Gastroesophageal sphincter (tissue), 4 donors: ENCODE results near the gene AFF2. TPM values are rescaled to one million over a fixed set of nuclear protein-coding genes. Genes with fewer than 3 reads are reported as not detected.
"Not testable (repeated sequence)": the region's sequence is repeated elsewhere in the genome, so short reads cannot be mapped to it uniquely, and the experiment has no call there.

Source experiments
- ATAC-seq: fragments of 150-250 bp; one replicate; pipeline ENCODE4 v1.9.1; 2016; ENCODE audit warnings: mild to moderate bottlenecking, moderate library complexity
- H3K27ac ChIP-seq, 4 donors: fragments of 200-600 bp; sonication (generic) in 3 of 4; 1 replicate in 3 of 4; 2 replicates in 1 of 4; pipeline ENCODE4 v1.5.1; 2016 to 2019
- H3K27me3 ChIP-seq: fragments of 200-600 bp; sonication (generic); one replicate; pipeline ENCODE4 v1.5.1; 2019
- H3K36me3 ChIP-seq, 2 donors: fragments of 200-600 bp; sonication (generic); one replicate each; pipeline ENCODE4 v1.5.1; 2019; ENCODE audit warnings: control low read depth in 1 of 2
- H3K4me1 ChIP-seq, 3 donors: fragments of 200-600 bp; sonication (generic); 1 replicate in 2 of 3; 2 replicates in 1 of 3; pipeline ENCODE4 v1.5.1; 2016 to 2019; ENCODE audit warnings: control low read depth in 2 of 3
- H3K4me3 ChIP-seq, 2 donors: fragments of 200-600 bp; sonication (generic); one replicate each; pipeline ENCODE4 v1.5.1; 2019; ENCODE audit warnings: mild to moderate bottlenecking in 1 of 2, moderate library complexity in 1 of 2
- H3K9me3 ChIP-seq, 3 donors: fragments of 200-600 bp; sonication (generic); one replicate each; pipeline ENCODE4 v1.5.1; 2017 to 2019; ENCODE audit warnings: control low read depth in 2 of 3
- CTCF ChIP-seq, 4 experiments: fragments of 200-600 bp in 2 of 4; fragments of 450-650 bp in 2 of 4; sonication (generic) in 1 of 4; IDR thresholded peaks; one replicate each; pipeline ENCODE4 v1.5.1; 2017 to 2019; ENCODE audit warnings: antibody characterized with exemption in 4 of 4, mild to moderate bottlenecking in 2 of 4, moderate library complexity in 2 of 4
- EP300 ChIP-seq: sonication (generic); formaldehyde crosslinking; IDR thresholded peaks from one replicate; pipeline ENCODE4 v1.6.1; 2017; ENCODE audit warnings: antibody characterized with exemption, mild to moderate bottlenecking
- POLR2A ChIP-seq, 2 donors: fragments of 450-650 bp; IDR thresholded peaks; one replicate each; pipeline ENCODE4 v1.6.1; 2017; ENCODE audit warnings: antibody characterized with exemption in 2 of 2, mild to moderate bottlenecking in 2 of 2, moderate library complexity in 1 of 2
- POLR2AphosphoS5 ChIP-seq: sonication (generic); formaldehyde crosslinking; IDR thresholded peaks from one replicate; pipeline ENCODE4 v1.6.1; 2017; ENCODE audit warnings: antibody characterized with exemption
- WGBS, 2 donors: methylation state at CpG; one replicate each; pipeline ENCODE4 v1.1.5; 2018; ENCODE audit warnings: low coverage in 1 of 2; 5-methylcytosine and 5-hydroxymethylcytosine counted together
- total RNA-seq, 4 donors: library from RNA; depleted of rRNA; stranded (reverse); fragments of >200 nt; gene quantifications; one replicate each; pipeline ENCODE4 v1.1.0, GENCODE V29; 2016

The AFF2 gene
- total RNA-seq, 4 donors from 2014 or later, result 1.6 to 6.1 (median 3.6) TPM

DNA sequence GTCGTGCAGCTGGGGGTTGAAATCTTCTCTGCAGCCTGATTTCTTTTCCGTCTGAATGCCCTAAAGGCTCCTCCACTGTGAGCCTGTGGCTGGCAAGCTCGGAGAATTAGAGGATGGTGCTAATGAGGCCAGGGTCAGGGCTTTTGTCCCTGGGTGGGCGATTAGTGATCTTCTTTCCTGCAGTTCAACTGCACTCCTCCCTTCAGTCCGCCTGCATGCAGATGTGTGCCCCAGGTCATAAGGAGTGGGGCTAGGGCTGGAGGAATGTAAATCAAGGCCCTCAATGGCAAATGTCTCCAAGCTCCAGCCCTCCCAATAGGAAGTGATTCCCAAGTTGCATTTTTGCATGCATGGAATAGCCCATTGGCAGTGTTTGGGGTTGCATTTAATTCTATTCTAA lies 405.0 kb downstream of the AFF2 start:
- WGBS, 2 donors, result 35% methylated on average over 3 of the region's 5 CpGs; no CpG with 5 or more reads in 1 of the 2 donors

GRCh38 chrX:148906628-148907027 lies 406.2 kb downstream of the AFF2 start:
- not testable (repeated sequence) for ATAC-seq, H3K4me3 ChIP-seq, H3K36me3 ChIP-seq, H3K27me3 ChIP-seq, H3K9me3 ChIP-seq, H3K4me1 ChIP-seq, H3K27ac ChIP-seq
- 95 to 100% methylated on average over 1 to 4 of the region's 11 CpGs for WGBS, 2 donors

More for the DNA sequence above, 405.0 kb downstream of the AFF2 start:
- H3K27me3 ChIP-seq, result no peaks in the 10 kb centered on the region
- H3K9me3 ChIP-seq, result no peaks in the 10 kb centered on the region
- H3K4me3 ChIP-seq, result no peak overlapping the region
- H3K4me1 ChIP-seq, result no peaks in the 10 kb centered on the region
- no peaks in the 10 kb centered on the region for H3K36me3 ChIP-seq
- TF ChIP-seq EP300, result no peak
- no peak for TF ChIP-seq POLR2AphosphoS5
- no peak for TF ChIP-seq POLR2A (IDR thresholded peaks at IDR 0.05)
- TF ChIP-seq CTCF (IDR thresholded peaks at IDR 0.05), result no peak
- H3K27ac ChIP-seq, result no peak overlapping the region
- ATAC-seq, result no peak

- ATAC-seq, result no peak
- no peaks in the 10 kb centered on the region for H3K36me3 ChIP-seq
These were observed 409.3 kb downstream of the AFF2 start for GRCh38 chrX:148909758-148910157.

DNA sequence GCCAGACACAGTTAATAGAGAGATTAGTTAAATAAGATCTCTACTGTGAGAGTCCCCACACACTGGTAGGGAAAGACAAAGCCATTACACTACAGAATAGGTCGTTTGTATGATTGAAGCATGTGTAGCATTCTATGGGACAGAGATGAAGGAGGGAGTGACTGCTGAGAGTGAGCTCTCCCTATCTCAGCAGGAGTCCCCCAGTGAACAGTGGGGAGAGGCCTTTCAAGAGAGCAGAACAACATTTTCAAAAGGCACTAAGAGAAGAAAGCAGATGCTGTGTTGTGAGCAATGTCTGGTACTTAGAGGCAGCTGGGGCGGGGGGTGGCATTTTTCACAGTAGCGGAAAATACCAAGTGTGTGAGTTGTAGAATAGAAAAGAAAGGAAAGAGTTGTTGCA lies 413.6 kb downstream of the AFF2 start:
- Histone ChIP-seq H3K27ac (no peak overlapping the region), H3K36me3 (no peaks in the 10 kb centered on the region), H3K27me3 (no peaks in the 10 kb centered on the region), H3K4me3 (no peak overlapping the region), H3K9me3 (no peaks in the 10 kb centered on the region), H3K4me1 (no peaks in the 10 kb centered on the region)
- 14 to 63% methylated on average over 2 of the region's 3 CpGs for WGBS, 2 donors
- ATAC-seq, result no peak
- TF ChIP-seq POLR2AphosphoS5, result no peak
- no peak for TF ChIP-seq CTCF (IDR thresholded peaks at IDR 0.05)
- no peak for TF ChIP-seq EP300
- no peak for TF ChIP-seq POLR2A (IDR thresholded peaks at IDR 0.05)

More at GRCh38 chrX:148909758-148910157, 409.3 kb downstream of the AFF2 start:
- H3K27me3 ChIP-seq, result no peaks in the 10 kb centered on the region
- TF ChIP-seq POLR2A (IDR thresholded peaks at IDR 0.05) (no peak), CTCF (IDR thresholded peaks at IDR 0.05) (no peak), EP300 (no peak), POLR2AphosphoS5 (no peak)
- H3K4me1 ChIP-seq, result no peaks in the 10 kb centered on the region
- no peaks in the 10 kb centered on the region for H3K9me3 ChIP-seq
- H3K27ac ChIP-seq, result no peak overlapping the region
- H3K4me3 ChIP-seq, result no peak overlapping the region

DNA sequence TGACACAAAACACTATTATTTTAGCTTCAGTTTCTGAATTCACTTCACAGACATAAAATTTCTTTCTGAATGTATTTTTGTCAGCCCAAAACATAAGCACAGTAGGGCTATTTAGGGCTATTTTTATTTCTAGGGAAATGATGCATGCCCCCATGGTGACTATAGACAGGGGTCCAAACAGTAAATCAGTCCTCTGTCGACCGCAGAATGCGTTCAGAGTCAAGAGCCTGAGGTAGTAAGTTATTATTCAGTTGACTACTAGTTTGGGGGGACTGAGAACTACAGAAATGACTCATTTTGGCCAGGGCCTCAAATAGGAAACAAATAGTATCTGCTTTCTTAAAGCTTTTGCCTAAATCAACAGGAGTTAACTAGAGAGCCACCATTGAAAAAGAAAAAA lies 414.4 kb downstream of the AFF2 start:
- H3K9me3 ChIP-seq, result no peaks in the 10 kb centered on the region
- TF ChIP-seq EP300 (no peak), CTCF (IDR thresholded peaks at IDR 0.05) (no peak), POLR2AphosphoS5 (no peak), POLR2A (IDR thresholded peaks at IDR 0.05) (no peak)
- no peaks in the 10 kb centered on the region for H3K4me1 ChIP-seq
- ATAC-seq, result no peak
- no peaks in the 10 kb centered on the region for H3K27me3 ChIP-seq
- H3K36me3 ChIP-seq, result no peaks in the 10 kb centered on the region
- WGBS, 2 donors, result 63 to 73% methylated on average over 2 to 3 of the region's 3 CpGs
- no peak overlapping the region for H3K4me3 ChIP-seq
- no peak overlapping the region for H3K27ac ChIP-seq
